ENCODE measurements around the gene ABHD2.
"Not testable (repeated sequence)": the region's sequence is repeated elsewhere in the genome, so short reads cannot be mapped to it uniquely, and the experiment has no call there.

The ABHD2 gene

DNA sequence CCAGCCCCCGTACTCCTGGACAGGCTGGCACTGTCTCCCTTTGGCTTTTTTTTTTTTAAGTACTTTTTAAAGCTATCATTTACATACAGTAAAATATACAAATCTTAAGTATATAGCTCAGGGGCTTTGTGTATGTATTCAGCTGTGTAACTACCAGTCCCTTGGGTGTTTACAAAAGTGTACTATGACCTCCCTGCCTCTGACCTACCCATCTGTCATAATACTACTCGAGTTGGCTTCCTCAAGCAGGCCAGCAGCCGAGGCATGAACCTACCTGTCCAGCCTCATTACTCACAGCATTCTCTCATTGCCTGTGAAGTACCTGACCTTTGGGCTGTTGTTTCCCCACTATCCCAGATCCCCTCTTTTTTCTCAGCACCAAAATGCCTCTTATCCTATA is 33.2 kb downstream of the ABHD2 start:
- no peak for DNase-seq

DNA sequence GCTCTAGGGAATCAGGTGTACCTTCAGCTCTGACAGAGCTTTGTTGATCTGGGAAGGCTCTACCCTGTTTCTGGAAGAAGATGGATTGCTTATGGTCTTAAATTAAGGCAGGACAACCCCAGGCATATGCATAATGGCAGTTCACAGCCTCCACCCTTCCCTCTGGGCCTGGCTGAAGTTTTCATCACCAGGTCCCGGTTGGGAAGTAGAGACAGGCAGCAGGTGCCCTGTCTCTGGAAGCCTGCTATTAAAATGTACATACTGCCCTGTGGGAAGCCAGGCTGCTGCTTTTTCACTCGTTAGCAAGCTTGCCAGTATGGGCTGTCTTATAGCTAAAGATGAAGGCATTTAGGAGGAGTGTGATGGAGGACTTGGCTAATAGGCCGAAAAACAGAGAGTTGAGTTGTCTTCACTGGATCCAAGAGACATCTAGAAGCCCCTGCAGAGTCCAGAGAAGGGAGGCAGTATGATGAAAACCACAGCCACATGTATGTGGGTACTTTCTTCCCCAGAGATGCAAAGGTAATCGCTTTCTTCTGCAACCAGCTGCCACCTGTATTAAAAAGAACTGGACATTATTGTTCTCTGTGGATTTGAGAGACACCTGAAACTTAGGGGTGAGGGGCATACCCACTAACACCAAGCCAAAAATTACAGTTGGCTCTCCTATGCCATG is 34.4 kb downstream of the ABHD2 start:
- DNase-seq = no peak

DNA sequence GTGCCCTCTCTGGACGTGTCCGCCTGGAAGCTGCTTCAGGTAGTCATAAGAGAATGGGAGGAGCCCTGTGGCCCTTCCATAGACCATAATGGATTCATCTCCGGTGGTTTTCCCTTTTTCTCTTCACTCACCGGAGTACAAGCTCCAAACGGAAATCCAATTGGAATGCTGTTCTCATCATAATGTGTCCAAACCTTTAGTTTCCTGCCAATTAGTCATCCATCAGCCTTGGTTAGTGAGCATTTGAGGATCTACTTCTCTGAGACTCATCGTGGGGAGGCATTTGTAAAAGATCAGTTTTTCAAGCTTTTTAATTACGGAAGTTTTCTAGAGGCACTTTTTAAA is 34.9 kb downstream of the ABHD2 start:
- DNase-seq = no peak

DNA sequence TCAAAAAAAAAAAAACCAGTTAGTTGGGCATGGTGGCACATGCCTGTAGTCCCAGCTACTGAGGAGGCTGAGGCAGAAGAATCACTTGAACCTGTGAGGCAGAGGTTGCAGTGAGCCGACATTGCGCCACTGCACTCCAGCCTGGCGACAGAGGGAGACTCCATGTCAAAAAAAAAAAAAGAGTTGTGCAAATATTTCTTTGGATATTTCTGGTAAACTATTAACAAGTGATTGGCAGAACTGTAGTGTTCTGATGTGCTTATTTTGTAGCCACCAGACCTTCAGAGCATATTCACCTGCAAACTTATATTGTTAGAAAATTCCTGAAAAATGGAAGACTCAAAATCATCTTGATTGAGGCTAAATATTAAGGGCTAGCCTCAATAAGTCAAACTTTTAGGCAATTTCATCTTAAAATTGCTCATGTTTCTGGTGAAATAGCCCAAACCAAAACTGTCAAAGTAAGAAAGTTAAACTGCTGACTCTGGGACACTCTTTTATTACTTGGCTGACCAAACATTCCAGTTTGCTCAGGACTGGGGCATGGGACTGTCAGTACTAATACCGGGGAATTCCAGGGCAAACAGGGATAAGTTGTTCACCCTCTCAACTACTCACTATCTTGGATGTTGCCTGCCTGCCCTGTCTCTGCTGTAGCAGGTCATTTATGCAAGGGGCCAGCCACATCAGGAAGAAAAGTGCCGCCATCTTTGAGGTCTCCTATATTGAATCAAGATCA is 37.0 kb downstream of the ABHD2 start:
- DNase-seq = no peak

DNA sequence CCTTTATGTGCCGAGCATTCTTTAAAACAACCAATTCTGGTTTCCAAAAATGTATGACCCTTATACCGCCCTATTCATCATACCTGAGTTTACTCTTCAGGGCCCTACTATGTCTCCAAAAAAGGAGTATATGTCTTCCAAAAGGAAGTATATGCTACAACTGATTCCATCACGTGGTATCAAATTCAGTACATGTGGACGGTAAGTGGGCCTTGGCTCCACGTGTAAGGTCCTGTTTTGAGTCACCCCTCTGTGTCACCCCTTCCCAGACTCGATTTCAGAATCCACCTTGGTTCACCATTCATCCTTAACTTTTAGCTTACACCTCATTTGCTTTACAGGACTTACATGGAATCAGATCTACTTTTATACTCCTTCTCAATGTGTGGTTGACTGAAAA is 37.8 kb downstream of the ABHD2 start:
- no peak for DNase-seq

DNA sequence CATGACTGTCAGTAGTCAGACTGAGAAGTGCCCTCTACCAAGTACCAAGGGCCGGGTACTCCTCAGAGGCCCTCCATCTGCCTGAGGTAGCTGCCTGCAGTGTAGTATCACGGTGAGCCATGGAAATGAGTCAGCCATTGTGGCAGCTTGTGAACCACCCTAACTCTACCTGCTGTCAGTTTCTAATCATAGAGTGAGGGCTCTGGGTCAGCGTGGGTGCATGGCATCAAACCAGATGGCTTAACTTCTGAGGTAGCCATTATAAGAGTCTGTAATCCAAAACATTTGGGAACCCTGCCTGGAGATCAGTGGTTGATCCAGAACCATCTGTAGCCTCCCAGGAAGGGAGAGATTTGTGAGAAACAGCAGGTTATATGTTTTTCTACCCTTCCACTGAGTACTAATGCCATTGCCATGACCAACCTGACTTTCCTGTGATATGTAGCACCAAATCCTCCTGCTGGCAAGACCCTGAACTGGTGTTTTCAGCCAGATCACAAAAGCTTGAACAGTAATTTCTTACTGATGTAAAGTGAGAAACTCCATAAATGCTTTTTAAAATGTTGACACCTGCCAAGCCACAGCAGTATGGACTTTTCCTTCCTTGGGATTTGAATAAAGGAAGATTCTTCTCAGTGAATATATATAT is 38.9 kb downstream of the ABHD2 start:
- DNase-seq = no peak

DNA sequence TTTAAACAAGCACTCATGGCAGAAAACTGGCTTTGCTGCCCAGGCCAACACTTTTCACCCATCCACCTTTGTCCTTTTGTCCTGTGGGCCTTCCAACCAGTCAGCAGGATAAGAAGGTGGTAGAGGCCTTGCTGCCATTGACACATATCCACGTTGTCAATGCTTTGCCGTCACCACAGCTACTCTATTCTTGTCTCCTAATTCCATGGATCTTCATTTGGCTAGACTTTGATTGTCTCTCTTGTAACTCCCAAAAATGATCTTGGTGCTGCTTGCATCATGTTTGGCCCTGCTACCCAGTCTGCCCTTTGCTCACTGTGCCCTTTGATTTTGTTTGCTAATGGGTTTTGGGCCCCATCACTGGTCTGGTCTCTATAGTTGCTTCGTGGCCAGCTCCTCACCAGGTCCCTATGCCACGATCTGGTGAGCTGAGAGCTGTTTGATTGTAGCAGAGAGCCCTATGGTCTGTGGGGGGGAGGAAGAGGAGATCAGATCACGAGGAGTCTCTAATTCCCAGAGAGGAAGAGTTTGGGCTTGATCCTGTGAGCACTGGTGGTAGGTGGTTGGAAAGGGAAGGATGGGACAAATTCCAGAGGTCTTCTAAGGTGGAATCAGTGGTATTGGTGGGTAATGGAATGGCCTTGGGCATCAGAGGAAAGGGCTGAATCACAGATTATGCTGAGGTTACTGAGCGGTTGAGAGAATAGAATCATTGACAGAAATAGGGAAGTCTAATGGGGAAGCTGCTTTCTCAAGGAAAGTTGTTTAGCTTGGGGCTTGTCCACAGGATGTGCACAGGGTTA is 40.3 kb downstream of the ABHD2 start:
- no peak for DNase-seq

DNA sequence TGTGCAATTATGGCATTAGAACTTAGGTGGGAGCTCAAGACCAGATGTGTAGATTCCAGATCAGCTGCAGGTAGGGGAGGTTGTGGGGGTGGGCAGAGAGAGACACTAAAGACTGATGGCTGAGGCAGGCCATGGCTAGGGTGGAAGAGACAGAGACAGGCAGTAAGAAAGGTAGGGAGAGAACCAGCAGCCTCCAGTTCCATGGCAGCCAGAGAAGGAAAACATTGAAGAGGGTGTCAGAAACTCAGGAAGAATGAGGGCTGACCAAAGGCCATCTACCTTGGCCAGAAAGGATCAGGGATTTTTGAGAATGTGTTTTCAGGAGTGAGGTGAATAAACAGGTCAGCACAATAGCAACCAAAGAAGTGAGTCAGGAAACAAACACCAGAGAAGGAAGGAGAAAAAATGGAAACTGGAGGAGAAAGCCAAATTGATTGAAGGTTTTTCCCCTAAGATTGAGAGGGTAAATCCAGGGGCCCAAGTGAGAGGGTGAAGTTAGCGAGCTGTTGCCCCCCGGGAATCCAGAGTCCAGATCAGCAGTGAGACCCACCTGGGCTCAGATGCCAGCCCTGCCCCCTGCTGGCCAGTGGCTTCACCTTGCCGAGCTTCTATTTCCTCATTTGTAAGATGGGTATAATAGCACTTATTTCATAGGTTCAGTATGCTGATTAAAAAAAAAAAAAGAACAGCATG is 41.0 kb downstream of the ABHD2 start:
- DNase-seq = peak; percentile 59

DNA sequence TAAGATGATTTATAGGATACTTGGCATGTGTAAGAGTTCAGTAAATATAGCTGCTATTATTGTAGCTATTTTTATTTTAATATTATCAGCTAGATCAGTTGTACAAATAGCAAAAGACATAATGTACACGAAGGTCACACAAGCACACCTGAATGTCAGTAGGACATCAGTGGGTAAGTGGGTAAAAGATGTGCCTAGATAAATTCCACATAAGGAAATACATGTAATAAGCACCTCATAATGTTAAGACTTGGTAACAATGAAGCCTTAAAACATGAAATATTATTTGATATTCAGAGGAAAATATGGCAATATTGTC is 41.5 kb downstream of the ABHD2 start:
- DNase-seq = no peak

DNA sequence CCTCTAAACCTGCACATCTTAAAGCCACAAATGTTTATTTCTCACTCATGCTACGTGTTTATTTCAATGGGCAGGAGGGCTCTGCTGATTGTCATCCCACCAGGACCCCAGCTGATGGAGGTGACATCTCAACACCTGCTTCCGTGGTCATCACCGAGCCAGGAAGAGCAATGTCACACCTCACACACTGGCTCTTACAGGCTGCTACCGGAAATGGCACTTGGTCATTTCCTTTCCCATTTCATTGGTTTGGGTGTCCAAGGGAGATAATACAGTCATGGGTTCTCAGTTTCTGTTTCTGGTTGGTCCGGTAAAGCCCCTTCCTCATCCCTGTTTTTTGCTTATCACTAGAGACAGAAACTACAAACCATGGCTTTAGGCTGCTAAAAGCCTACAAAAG is 41.9 kb downstream of the ABHD2 start:
- peak; percentile 51 for DNase-seq

DNA sequence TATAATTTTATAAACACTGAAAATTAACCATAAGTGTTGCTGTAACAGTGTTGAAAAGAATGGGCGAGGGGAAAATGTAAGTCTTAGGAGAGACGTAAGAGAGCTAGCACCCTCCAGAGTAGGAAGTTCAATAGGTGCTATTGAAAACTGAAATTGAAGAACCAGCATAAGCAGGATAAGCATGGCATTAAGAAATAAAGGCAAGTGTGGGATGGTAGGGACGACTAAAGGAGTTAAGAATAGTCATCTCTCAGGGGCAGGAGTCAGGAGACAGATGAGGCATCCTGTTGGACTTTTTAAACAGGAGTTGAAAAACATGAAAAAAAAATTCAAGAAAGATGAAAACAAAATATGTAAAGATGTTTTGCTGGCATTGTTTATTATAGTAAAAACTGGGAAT is 43.5 kb downstream of the ABHD2 start:
- no peak for DNase-seq

DNA sequence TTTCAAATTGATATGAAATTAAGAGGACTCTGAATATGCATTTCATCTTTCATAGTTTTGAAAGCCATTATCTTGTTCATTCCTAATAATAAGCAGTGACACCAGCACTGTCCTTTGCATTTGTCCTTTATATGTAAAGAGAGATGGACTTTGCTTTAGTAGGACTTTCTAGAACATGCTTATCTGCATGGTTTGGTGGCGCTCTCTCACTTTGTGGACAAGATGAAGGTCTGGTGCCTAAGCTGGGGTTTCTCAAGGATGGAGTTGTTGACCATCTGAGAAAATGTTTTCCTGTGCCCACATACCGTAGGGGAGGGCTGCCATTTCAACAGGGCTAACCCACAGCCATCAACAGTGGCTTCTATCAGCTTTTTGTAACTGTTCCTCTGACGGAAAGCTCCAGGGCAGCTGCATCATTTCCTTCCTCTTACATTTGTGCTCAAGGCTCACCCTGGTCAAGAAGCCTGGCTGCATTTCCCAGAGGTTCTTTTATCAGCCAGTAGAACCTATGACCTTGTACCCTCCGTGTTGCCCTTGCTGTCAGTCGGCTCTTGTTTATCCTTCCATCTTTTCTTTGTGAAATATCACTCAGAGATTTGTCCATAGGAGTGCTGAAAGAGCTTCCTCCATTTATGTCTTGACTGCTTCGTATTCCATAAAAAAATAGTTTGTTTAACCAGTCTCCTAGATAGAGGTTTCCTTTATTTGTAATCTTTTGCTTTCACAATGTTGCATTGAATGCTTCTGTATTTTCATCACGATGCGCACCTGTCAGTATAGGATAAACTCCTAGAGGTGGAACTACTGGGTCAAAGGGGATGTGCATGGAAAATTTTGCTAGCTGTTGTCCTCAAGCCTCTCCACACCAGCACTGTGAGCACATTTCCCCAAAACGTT is 44.6 kb downstream of the ABHD2 start:
- peak; percentile 21 for DNase-seq

DNA sequence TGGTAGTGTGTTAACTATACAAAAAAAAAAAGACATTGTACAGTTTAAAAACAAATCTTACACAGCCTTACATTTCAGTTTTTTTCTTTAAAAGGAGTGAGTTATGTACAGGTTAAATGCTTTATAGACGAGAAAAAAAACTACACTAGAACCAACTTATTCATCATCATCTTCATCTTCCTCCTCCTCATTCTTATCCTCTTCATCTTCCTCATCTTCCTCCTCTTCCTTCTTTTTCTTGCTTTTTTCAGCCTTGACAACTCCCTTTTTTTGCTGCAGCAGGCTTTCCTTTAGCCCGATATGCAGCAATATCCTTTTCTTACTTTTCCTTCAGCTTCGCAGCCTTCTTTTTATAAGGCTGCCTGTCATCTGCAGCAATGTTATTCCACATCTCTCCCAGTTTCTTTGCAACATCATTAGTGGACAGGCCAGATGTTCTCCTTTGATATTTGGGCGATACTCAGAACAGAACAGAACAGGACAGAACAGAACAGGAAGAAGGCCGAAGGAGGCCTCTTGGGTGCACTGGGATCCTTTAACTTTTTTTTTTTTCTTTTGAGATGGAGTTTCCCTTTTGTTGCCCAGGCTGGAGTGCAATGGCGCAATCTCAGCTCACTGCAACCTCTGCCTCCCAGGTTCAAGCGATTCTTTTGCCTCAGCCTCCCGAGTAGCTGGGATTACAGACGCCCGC is 47.3 kb downstream of the ABHD2 start:
- not testable (repeated sequence) for DNase-seq

DNA sequence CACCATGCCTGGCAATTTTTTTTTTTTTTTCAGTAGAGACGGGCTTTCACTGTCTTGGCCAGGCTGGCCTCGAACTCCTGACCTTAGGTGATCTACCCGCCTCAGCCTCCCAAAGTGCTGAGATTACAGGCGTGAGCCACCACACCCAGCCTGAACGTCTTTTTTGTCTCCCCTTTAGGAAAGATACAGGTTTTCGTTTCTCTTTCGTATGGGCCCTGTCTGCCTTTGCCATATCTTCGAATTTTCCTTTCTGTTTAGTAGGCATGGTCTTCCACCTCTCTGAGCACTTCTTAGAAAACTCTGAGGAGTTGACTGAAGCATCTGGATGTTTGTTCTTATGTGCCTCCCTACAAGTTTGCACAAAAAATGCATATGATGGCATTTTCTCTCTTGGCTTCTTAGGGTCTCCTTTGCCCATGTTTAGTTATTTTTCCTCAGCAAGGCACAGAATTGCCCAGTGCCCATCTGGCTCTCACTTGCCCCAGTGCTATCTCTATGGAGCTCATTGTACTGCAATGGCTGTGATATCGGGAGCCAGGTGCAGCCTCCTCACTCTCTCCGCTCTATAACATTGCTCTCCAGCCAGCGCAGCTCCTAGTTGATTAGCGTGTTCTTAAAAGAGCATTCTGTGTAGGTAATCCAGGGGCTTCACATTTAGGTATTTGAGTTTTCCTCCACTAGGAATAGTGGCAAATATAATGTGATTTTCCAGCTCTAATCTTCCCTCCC is 48.0 kb downstream of the ABHD2 start:
- no peak for DNase-seq

DNA sequence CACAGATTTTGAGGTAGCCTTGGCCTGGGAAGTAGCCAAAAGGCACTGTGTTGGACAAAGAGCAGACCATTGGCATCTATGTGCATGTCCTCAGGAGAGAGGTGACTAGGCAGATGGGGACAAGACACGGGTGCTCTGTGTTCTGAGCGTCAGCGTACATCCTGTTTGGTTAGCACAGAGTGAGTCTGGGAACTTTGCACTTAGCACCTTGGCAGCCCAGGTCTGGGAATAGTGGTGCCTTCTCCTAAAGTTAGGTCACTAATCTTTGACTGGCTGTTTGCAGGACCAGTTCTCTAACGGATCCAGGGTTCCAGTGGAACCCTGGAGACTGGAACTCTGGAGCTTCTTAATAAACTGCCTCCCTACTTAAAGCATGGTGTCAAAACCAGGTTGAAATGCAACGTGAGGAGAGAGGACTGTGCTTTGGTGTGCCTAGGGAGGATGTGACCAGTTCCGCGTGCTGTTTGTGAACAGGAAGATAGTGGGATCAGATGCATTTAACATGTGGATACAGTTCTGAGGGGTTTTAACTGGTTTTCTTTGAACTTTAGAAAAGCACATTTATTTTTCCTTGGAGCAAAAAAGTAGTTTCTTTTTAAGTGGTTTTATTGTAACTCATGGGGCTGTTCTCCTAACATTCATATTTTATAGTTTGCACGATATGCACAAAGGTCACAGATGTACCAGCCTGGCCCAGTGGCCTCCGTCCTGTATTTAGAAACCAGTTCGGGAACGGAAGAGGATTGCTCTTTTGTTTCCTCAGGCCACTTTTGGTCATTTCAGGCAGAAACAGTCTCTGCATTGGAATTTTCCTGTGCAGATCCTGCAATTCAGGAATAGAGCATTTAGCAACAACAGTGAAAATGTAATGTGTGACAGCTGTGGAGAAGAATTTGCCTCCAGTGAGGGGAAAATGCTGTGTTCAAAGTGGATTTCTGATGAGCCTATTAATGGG is 48.8 kb downstream of the ABHD2 start:
- peak; percentile 17 for DNase-seq

DNA sequence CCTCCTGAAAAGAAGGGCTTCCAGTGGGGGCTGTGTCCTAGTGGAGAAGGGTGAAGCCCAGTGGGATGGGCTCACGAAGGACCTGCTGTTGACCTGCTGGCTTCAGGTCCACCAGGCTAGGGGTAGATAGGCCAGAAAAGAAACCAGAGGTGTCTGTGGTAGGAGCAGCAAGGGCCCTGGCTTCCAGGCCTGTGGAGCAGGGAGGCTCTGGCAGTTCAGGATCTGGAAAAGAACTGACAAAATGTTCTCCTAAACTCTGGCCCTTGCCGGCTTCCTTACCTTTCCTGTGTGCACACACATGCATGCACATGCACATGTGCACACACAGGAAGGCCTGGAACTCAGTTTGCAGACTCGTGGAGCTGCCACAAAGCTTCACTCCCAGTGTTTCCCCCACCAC is 49.7 kb downstream of the ABHD2 start:
- no peak for DNase-seq

DNA sequence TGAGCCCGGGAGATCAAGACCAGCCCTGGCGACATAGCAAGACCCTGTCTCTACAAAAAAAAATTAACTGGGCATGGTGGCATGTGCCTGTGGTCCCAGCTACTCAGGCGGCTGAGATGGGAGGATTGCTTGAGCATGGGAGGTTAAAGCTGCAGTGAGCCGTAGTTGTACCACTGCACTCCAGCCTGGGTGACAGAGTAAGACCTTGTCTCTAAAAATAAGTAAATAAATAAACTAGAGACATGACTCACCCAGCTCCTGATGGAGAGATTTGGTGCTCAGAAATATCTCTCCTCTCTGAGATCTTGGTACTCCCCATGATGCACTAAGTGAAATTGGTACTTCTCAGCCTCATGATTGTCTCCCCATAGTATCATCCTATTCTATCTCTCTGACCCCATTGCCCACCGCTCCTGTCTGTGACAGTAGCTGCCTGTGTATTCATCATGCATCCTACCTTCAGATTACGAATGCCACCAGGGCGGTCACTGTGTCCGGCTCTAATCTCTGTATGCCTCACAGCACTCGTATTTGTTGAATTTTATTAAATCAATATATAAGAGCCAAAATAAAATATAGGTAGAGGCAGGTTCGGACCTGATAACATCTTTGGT is 50.9 kb downstream of the ABHD2 start:
- DNase-seq = no peak

DNA sequence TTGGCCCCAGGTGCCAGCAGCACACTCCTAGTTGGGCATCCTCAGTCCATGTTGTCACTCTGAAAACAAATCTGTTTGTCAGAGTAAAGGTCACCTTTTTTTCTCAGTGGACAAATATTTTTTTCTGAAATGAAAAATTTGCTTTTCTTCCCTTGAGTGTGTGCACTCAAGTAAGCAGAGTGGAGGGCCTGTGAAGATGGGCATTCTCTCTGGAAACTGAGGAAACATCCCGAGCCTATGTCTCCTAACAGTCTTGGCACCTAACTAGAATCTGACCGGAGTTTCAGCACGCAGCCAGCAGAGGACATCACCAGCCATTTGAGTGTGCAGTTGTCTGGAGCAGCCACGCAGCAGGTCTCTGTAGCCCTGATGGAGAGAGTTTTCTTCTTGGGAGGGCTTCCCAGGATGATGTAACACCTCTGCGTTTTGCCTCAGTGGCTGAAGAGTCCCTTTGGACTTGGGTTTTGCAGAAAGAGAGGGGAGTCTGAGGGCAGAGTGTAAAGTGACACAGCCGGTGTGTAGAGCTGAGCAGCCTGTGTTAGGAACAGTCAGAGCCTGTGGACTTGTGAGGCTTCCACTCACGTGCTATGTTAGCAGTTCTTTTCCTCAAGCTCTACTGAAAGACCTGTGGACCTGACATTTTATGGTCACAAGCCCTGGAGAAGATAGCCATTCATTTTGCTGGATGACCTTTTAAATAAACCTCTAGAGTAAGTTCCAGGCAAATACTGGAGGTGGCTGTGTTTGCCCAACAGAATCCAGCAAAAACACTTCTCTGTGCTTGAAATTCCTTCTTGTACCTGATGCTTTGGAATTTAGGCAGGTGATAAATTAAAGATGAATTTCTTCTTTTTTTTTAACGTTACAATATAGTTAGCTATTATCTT is 51.6 kb downstream of the ABHD2 start:
- no peak for DNase-seq
